ENCODE data around the gene CHMP6.

GRCh38 chr17:80948976-80949450 lies 42.6 kb upstream of the CHMP6 start:
- TF ChIP-seq POLR2AphosphoS5 (IDR thresholded peaks at IDR 0.05) = no peak
- TF ChIP-seq CTCF (IDR thresholded peaks at IDR 0.05) = no peak
- TF ChIP-seq POLR2A (IDR thresholded peaks at IDR 0.05) = no peak
- no peak for TF ChIP-seq EP300 (IDR thresholded peaks at IDR 0.05)

Data from suprapubic skin (tissue), 4 donors.